Stimulated activated CD4-positive, alpha-beta T cell treated with anti-CD3 and anti-CD28 coated beads, Interleukin-4, amount 100 ng/mL, for 1 hour (primary cell): ENCODE data around the gene GPRIN1.

Experiments
- DNase-seq: peaks from one replicate; pipeline ENCODE4 v3.0.0-alpha.2; 2020

GPRIN1 gene

GRCh38 chr5:176609724-176610434 is at the start of gene GPRIN1:
Gene GPRIN1, minus strand, starts transcription at chr5:176610156. Its CDS starts 10,322 bp downstream, at chr5:176599834.
- peak; percentile 69 for DNase-seq

- no peak for DNase-seq
These were observed 49.5 kb upstream of the GPRIN1 start for GRCh38 chr5:176659512-176659839.

- no peak for DNase-seq
These were observed 49.0 kb upstream of the GPRIN1 start for GRCh38 chr5:176658817-176659511.

- peak; percentile 69 for DNase-seq
These were observed 48.1 kb upstream of the GPRIN1 start for GRCh38 chr5:176658007-176658599.

GRCh38 chr5:176656467-176656990 is 46.6 kb upstream of the GPRIN1 start:
- DNase-seq, result no peak

- peak; percentile 30 for DNase-seq
These were observed 44.9 kb upstream of the GPRIN1 start for GRCh38 chr5:176654856-176655255.

- DNase-seq, result peak; percentile 80
These were observed 43.7 kb upstream of the GPRIN1 start for GRCh38 chr5:176653401-176654385.

GRCh38 chr5:176652136-176652535 is 42.2 kb upstream of the GPRIN1 start:
- DNase-seq, result no peak

GRCh38 chr5:176651472-176651980 is 41.6 kb upstream of the GPRIN1 start:
- DNase-seq, result no peak

GRCh38 chr5:176650354-176650884 is 40.5 kb upstream of the GPRIN1 start:
- no peak for DNase-seq

GRCh38 chr5:176648474-176649194 is 38.7 kb upstream of the GPRIN1 start:
- DNase-seq, result peak; percentile 28

GRCh38 chr5:176647843-176648473 is 38.0 kb upstream of the GPRIN1 start:
- DNase-seq, result no peak

- peak; percentile 99 for DNase-seq
These were observed 37.3 kb upstream of the GPRIN1 start, which contains the start of gene TSPAN17 for GRCh38 chr5:176647030-176647842. Gene TSPAN17, plus strand, starts transcription at chr5:176647484. Its CDS starts 132 bp downstream, at chr5:176647616.

GRCh38 chr5:176646707-176647029 is 36.7 kb upstream of the GPRIN1 start:
- no peak for DNase-seq

GRCh38 chr5:176646049-176646706 is 36.2 kb upstream of the GPRIN1 start:
- no peak for DNase-seq

GRCh38 chr5:176644878-176645670 is 35.1 kb upstream of the GPRIN1 start:
- DNase-seq, result no peak

GRCh38 chr5:176644294-176644693 is 34.3 kb upstream of the GPRIN1 start:
- DNase-seq, result no peak

- DNase-seq, result no peak
These were observed 33.7 kb upstream of the GPRIN1 start for GRCh38 chr5:176643491-176644219.
